Breast epithelium (tissue), 3 donors: Measurements from ENCODE around the gene THEMIS2.

Experiments
- POLR2A ChIP-seq: fragments of 450-650 bp; IDR thresholded peaks from one replicate; pipeline ENCODE4 v1.6.1; 2016; ENCODE audit warnings: antibody characterized with exemption, mild to moderate bottlenecking, moderate library complexity
- POLR2AphosphoS5 ChIP-seq, 3 donors: sonication (generic); formaldehyde crosslinking; IDR thresholded peaks; one replicate each; pipeline ENCODE4 v1.6.1; 2017; ENCODE audit warnings: antibody characterized with exemption in 3 of 3
- TF ChIP-seq, protein P1 (sequence below), 3 donors: fragments of 450-650 bp; IDR thresholded peaks; one replicate each; pipeline ENCODE4 v1.5.1; 2016 to 2017; ENCODE audit warnings: antibody characterized with exemption in 3 of 3, mild to moderate bottlenecking in 3 of 3, moderate library complexity in 3 of 3

DNA sequence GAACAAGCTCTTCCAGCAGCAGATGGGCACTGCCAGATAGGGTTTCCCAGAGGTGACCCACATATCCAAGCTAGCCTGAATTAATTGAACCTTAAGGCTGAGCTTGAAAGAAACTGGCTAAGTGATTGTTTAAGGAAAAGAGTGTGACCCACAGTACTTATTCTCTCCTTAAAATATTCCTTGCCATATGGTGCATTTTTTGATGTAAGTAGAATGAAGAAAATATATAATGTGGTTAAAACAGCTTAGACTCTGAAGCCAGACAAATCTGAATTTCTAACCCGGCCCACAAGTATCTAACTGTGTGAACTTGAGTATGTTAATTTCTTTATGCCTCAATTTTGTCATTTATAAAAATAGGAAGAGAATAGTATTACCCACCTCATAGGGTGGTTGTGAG lies 36.8 kb upstream of the THEMIS2 start:
- no peak for TF ChIP-seq POLR2A
- TF ChIP-seq, protein P1, sequence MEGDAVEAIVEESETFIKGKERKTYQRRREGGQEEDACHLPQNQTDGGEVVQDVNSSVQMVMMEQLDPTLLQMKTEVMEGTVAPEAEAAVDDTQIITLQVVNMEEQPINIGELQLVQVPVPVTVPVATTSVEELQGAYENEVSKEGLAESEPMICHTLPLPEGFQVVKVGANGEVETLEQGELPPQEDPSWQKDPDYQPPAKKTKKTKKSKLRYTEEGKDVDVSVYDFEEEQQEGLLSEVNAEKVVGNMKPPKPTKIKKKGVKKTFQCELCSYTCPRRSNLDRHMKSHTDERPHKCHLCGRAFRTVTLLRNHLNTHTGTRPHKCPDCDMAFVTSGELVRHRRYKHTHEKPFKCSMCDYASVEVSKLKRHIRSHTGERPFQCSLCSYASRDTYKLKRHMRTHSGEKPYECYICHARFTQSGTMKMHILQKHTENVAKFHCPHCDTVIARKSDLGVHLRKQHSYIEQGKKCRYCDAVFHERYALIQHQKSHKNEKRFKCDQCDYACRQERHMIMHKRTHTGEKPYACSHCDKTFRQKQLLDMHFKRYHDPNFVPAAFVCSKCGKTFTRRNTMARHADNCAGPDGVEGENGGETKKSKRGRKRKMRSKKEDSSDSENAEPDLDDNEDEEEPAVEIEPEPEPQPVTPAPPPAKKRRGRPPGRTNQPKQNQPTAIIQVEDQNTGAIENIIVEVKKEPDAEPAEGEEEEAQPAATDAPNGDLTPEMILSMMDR (IDR thresholded peaks at IDR 0.05) = no peak
- TF ChIP-seq POLR2AphosphoS5 (IDR thresholded peaks at IDR 0.05) = no peak
